GM13977 (cell line): ENCODE measurements around the gene MAN1C1.
"Not testable (repeated sequence)": the region's sequence is repeated elsewhere in the genome, so short reads cannot be mapped to it uniquely, and the experiment has no call there.

Source experiments
- DNase-seq: peaks from one replicate; pipeline ENCODE4 v3.0.0; 2012; ENCODE audit warnings: low spot score
- CTCF ChIP-seq: IDR thresholded peaks from 2 replicates; pipeline ENCODE4 v1.5.1; 2012; ENCODE audit warnings: mild to moderate bottlenecking, control low read depth; ENCODE audit not compliant: insufficient read depth; ENCODE audit errors: extremely low read depth, missing control alignments
- in situ Hi-C: fragments of 300-500 bp; cut with MboI; formaldehyde crosslinking; loops from one replicate; pipeline ENCODE4 v1.12.0; 2022; ENCODE audit warnings: low sequenced_read_pairs, low pct_unique_long_range_greater_than_20kb, mixed read lengths, inconsistent platforms; ENCODE audit not compliant: unreplicated experiment

The MAN1C1 gene

GRCh38 chr1:25631750-25632485 lies 15.3 kb downstream of the MAN1C1 start:
- DNase-seq: no peak
- no peak for TF ChIP-seq CTCF
- in situ Hi-C loops: no loop called here

DNA sequence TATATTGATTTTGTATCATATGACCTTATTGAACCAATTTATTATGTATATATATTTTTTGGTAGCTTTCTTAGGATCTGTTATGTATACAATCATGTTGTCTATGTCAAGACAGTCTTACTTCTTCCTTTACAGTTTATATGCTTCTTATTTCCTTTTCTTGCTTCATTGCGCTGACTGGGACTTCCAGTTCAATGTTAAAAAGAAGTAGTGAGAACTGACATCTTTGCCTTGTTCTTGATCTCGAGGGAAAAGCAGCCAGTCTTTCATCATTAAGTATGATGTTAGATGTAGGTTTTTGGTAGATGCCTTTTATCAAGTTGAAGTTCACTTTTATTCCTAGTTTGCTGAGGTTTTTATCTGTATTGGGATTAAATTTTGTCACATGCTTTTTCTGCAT lies 17.5 kb downstream of the MAN1C1 start:
- TF ChIP-seq CTCF: no peak
- in situ Hi-C loops: no loop called here
- DNase-seq: no peak

DNA sequence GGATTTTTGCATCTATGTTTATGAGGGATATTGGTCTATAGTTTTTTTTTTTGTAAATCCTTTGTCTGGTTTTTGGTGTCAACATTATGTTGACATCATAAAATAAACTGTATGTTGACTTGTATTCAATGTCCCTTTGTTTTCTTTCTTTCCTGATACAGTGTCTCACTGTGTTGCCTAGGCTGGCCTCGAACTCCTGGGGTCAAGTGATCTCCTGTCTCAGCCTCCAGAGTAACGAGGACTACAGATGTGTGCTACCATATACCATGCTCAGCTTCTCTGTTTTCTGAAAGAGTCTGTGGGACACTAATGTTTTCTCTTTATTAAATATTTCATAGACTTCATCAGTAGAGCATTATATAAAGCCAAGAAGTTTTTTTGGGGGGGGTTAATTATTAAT lies 18.3 kb downstream of the MAN1C1 start:
- no peak for TF ChIP-seq CTCF
- in situ Hi-C loops: no loop called here
- no peak for DNase-seq

DNA sequence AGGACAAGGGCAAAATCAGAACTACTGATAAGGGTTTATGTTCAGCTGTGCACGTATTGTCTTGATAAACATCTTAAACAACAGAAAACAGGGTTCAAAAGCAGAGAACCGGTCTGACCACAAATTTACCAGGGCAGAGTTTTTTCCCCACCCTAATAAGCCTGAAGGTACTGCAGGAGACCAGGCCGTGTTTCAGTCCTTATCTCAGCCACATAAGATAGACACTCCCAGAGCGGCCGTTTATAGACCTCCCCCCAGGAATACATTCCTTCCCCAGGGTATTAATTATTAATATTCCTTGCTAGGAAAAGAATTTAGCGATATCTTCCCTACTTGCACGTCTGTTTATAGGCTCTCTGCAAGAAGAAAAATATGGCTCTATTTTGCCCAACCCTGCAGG lies 19.6 kb downstream of the MAN1C1 start:
- DNase-seq, in situ Hi-C loops: not testable (repeated sequence)

- no peak for TF ChIP-seq CTCF
- no peak for DNase-seq
- in situ Hi-C loops: no loop called here
Measured at GRCh38 chr1:25640646-25641328, 24.2 kb downstream of the MAN1C1 start.

DNA sequence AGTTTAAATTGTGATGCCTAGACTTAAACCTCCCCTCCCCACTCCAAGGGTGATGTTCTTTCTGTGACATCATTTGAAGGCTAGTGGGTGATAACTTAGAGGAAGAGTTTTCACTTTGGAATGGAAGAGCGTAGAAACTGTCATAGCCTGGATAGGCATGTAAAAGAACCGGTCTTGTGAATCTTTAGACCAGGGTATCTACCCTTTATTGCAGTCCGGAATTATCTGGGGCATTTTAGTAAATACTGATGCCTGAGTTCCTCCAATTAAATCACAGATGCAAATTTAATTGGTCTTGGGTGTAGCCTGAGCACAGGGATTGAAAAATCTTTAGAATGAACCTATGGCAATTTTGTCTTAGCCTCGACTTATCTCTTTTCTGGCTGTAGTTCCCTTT lies 24.7 kb downstream of the MAN1C1 start:
- TF ChIP-seq CTCF: no peak
- DNase-seq: no peak
- in situ Hi-C loops: no loop called here

GRCh38 chr1:25641931-25642573 lies 25.5 kb downstream of the MAN1C1 start:
- TF ChIP-seq CTCF: no peak
- no peak for DNase-seq
- in situ Hi-C loops: no loop called here
